Forelimb muscle (tissue), 1 donor: ENCODE measurements around the gene MEDAG. TPM values are rescaled to one million over a fixed set of nuclear protein-coding genes. Genes with fewer than 3 reads are reported as not detected.

Experiments used
- DNase-seq: peaks from one replicate; pipeline ENCODE4 v3.0.0-alpha.2; 2013; ENCODE audit warnings: low read depth
- polyA plus RNA-seq: library from polyadenylated mRNA; unstranded; fragments of 120-200 nt; gene quantifications from one replicate; pipeline ENCODE4 v1.2.1, GENCODE V29; 2013; ENCODE audit not compliant: insufficient read length

The MEDAG gene
- 8.4 TPM for polyA plus RNA-seq

DNA sequence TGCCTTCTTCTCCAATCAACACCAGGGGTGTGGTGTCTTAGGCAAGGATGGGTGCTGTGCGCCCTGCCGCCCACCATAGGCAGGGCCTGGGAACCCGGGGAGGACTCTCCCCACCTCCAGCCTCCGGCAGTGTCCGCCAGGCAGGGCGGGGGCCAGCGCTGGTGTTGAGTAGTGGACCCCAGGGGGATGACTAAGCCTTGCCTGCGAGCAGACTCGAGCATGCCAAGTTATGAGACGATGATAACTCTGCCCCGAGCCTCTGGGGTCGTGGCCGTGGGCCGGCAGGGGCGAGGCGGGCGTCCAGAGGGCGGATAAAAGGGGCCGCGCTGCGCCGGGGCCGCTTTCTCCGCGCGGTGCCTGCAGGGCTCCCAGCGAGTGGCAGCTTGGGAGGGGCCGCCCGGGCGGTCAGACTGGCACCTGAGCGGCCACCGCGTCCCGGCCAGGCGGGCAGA lies at the start of gene MEDAG:
MEDAG (plus strand) TSS at position 340 of the 452 bp plus-strand sequence. CDS start 245 bp downstream, outside the sequence.
- no peak for DNase-seq

DNA sequence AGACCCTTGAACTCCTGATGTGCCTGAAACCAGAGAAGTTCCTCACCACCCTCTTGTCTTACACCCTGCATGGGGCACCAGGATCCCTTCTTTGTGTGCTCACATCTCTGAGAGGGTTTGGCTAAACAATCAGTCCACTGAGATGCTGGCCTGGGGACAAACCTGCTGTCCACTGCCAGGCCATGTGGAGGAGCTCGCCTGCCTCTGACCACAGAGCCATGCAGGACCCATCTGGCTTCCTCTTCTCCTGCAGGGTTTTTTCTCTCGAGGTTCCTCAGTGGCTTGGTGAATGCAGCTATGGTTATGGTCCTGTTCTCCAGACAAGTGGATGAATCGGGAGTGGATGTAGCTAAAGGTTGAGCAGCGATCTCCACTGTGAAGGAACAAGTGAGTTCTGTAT lies 49.1 kb upstream of the MEDAG start:
- no peak for DNase-seq

GRCh38 chr13:30857636-30858035 lies 48.4 kb upstream of the MEDAG start:
- no peak for DNase-seq

DNA sequence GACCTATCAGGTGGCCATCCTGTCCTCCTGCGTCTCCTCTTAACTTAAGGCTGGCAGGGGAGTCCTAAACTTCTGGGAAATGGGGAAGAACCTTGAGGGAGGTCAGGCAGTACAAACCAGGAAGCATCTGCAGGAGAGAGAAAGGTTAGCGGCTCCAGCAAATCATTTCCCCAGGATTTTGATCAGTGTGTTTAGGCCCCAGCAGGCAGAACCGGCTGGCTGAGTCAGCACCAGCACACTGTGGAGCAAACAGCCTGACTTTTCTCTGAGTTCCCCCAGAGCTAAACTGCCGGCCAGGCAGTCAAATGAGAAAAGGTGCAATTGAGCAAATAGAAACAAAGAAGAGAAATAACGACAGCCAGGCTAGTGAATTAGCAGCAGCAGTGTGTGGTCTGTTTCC lies 46.7 kb upstream of the MEDAG start:
- DNase-seq: no peak

DNA sequence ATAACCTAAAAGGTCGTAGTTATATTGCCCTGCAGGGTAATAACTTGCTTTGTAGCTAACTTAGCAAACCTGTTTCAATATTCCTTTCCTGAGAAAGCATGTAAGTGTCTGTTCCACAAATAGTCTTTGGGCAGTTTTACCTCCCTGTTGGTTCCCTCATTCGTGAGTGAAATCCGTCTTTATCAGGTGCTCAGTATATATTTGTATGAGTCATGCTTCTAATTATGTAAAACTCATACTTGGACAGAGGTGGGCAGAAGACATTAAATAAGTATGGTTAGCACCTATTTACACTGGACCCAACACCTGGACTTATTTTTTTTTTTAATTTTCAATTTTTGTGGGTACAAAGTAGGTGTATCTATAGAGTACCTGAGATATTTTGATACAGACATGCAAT lies 44.9 kb upstream of the MEDAG start:
- DNase-seq: no peak

DNA sequence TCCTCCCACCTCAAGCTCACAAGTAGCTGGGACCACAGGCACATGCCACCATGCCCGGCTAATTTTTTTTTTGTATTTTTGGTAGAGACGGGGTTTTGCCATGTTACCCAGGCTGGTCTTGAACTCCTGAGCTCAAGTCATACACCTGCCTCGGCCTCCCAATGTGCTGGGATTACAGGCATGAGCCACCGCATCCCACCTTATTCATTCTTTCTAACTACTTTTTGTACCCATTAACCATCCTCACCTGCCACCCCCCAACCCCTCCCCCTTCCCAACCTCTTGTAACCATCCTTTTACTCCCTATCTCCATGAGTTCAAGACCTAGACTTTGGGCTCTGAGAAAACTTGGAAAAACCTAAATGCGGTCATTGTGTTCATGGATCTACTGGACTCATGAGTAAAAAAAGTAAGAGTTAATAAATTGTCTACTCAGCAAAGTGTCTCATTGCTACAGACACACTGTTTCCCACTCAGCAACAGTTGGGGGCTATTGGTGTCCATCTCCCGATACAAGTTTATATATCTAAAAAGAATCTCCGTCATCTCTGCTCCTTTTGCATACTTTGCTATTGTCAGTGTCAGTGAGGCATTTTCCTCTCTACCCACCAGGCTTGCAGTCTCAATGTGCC lies 44.1 kb upstream of the MEDAG start:
- no peak for DNase-seq

DNA sequence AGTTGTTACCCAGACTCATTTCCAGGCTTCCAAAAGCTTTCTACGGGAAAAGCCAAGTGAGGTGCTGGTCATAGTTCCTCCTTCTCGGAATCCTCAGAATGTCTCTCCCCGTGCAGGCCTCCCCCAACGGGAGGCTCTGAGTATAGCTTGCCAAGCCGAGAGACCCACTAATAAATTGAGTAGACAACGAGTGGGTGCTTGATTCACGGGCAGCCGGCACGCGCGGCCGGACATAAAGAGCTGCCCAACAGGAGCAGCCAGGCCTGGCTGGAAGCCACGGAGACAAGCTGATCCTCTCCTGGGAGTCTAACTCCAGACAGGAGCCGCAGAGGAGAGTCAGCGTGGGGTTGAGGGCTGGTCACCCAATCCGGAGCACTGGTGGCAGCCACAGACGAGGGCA lies 43.4 kb upstream of the MEDAG start:
- DNase-seq: no peak

DNA sequence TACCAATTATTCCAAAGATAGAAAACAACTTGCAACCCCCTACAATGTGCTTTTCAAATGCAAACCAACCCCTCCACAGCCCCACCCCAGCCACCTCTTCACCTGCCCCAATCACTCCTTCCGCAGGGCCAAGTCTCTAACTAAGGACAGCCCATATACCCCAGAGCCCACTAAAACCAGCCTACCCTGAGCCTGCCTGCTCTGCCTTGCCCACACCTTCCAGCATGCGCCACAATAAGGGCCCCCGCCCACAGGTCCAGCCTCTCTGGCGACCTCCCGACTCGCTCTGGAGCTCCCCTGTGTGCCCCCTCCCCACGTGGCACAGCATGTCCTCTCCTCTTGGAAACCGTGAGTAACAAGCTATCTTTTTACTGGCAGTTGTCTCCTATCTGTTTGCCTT lies 42.8 kb upstream of the MEDAG start:
- DNase-seq: no peak

- DNase-seq: no peak
Observed at GRCh38 chr13:30863796-30864195, 42.3 kb upstream of the MEDAG start.

- no peak for DNase-seq
Observed at GRCh38 chr13:30864433-30865122, 41.5 kb upstream of the MEDAG start.

DNA sequence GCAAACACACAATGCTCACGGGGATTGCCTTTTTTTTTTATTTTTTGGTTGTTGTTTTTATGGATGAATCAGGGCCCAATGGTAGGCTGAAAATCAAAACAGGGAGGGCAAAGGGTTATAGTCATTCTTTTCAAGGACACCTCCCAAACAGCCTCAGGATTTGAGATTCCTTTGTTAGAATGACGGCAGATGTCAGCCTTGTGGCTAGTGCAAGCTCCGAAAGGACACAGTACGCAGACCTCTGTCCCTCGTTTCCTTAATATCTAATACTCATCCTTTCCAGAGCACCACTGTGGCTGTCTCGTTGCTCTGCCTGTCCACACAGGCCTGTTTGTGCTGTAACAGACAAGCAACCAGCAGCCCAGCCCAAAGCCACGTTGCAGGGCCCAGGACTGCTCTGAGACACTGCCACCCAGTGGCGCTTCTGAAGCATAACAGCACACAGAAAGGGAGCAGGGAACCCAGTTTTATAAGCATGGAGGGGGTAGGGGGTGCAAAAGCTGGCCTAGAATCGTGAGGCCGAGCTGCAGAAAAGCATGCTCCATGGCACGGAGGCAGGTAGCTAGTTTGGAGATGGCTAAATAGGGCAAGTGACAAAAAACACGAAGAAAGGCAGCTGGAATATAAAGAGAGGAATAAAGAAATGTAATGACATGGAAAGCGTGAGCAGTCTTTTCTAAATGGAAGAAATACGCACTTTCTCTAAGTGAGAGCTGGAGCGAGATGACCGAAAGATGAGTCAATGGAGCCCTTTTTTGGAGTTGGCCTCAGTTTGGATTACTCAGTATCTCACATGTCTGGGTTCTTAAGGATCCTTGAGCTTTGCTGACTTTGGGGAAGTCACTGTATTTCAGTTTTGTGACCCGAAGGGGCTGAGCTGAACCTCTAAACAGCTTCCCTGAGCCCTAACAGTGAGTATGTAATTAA lies 40.7 kb upstream of the MEDAG start:
- no peak for DNase-seq

- DNase-seq: no peak
Observed at GRCh38 chr13:30866677-30867076, 39.4 kb upstream of the MEDAG start.

- no peak for DNase-seq
Observed at GRCh38 chr13:30867089-30867669, 38.9 kb upstream of the MEDAG start.

DNA sequence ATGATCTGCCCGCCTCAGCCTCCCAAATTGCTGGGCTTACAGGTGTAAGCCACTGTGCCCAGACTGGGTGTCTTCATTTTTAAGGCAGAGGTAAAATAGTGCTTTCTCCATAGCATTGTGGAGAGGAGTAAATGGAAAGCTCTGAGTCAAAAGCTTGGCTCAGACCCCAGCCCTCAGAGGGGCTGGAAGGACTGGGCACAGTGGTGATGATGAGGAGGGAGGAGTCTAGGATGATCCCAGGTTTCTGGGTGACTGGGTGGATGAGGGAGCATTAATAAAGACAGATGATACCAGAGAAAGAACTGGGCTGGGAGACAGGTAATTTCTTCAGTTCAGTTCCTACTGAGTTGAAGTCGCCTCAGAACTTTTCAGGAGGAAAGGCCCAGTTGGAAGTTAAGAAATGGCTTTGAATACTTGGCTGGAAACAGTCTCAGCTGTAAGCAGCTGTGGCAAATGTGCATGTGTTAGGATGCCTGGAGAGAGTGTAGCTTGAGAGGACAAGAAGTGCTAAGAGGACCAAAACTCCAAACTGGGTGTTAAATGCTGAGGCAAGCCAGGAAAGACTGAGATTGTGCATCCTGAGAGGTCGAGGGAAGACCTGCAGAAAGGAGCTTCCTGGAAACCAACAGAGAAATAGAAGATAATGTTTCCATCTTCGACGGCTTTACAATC lies 37.1 kb upstream of the MEDAG start:
- DNase-seq: no peak

- DNase-seq: no peak
Observed at GRCh38 chr13:30869491-30869890, 36.6 kb upstream of the MEDAG start.

GRCh38 chr13:30870049-30870884 lies 35.8 kb upstream of the MEDAG start:
- DNase-seq: no peak

- no peak for DNase-seq
Observed at GRCh38 chr13:30870916-30871587, 35.0 kb upstream of the MEDAG start.

DNA sequence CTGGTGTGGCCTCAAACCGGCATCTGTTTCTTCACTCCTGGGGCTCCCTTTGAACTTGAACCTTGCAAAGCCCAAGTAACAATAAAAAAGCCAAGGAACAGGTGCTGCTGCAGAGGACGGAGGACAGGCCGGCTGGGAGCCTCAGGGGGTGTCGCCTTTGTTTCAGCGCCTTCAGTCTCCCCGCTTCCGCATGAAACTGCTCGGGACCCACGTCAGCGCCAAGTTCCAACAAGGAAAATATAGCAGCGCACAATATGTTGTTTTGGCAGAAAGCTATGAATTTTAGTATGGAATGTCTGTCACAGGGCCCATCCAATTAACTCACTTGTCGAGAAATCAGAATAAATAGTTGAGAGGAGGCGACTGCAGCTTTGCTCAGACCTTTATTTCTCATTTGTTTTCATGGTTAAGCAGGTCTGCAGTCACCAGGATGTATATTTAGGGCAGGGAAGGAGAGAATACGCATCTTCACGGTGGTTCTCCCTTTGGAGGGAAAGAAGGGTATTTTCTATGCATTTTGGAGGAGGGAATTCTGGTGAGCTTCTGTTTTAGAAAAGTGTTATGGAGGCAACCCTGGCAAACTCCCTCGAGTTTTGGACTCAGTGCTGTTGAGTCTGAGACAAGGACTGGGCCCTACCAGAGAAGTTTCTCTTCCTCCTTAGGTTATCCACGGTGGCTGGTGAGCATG lies 34.3 kb upstream of the MEDAG start:
- no peak for DNase-seq

GRCh38 chr13:30872276-30872594 lies 33.8 kb upstream of the MEDAG start:
- DNase-seq: no peak
